DMS79 (cell line): Measurements from ENCODE around the gene PRPS1L1.

Experiments
- DNase-seq: peaks from one replicate; lab custom pipeline; 2025; lab: John Stamatoyannopoulos, UW

The PRPS1L1 gene

DNA sequence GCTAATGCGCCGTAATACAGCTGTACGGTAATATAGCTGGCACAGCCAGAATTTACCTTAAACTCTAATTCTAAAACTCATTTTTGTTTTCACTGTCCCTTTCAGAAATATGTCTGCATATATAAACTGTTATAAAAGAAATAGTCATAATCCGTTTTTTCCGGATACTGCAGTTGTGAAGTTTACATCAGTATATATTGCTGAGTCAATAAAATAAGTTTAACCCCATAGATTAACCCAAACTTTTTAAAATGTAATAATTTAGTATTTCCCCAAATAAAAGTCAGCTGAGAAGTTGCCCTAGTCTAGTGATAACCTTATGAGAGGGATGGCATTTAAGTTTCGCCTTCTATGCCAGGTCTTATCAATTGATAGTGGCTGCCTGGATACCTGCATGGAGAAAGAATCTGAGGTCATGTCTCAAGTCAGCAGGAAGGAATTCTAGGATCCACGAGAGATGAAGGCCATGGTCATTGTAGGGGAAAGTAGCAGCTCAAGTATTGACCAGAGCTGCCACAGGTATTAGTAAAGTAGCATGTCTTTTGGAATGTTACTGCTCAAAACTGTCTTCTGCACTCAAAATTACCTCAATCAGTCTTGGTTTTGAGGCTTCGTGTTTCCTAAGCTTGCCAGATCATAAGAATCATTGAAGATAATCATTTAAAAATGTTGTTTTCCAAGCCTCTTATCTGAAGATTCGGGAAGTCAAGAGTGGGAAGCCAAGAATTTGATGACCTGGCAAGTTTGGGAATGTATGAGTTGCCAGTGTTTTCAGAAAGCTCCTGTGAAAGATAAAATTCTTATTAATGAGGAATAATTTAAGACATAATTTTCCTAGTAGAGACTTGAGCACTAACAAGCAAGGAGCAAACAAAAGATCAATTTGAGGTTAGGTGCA is 10.8 kb downstream of the PRPS1L1 start:
- no peak for DNase-seq

DNA sequence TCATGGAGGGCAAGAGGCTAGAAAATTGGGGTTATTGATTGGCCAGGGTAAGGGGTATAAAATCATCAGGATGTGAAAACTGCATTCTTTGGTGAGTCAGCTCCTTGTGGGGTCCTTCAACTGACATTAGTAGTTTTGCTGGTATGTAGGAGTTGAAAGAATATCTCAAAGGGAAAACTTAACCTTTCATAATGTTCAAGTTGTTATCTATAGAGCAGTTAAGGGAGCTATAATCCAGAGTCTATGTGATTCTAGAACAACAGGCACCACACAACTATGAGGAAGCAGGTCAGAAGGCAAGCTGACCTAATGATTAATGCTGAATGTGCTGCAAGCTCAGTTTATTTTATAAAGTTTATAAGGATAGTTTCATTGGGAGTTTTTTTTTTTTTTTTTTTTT is 13.7 kb downstream of the PRPS1L1 start:
- DNase-seq, result no peak

DNA sequence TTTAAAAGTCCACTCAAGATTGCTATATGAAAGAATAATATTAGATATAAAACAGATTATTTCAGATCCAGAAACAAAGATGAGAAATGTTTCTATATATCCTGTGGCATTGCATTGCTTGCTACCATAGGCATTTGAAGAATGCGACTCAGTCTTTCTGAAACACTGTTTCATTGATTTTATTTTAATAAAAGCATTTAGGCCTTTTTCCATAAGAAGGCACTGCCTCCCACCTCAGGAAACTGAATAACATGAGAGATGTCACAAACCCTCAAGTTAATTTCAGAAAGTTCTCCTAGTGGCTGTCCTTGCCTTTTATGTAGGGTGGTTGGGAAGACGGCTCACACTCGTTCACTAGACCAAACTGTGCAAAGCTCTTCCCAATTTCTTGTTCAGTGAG is 23.3 kb downstream of the PRPS1L1 start:
- DNase-seq, result no peak

DNA sequence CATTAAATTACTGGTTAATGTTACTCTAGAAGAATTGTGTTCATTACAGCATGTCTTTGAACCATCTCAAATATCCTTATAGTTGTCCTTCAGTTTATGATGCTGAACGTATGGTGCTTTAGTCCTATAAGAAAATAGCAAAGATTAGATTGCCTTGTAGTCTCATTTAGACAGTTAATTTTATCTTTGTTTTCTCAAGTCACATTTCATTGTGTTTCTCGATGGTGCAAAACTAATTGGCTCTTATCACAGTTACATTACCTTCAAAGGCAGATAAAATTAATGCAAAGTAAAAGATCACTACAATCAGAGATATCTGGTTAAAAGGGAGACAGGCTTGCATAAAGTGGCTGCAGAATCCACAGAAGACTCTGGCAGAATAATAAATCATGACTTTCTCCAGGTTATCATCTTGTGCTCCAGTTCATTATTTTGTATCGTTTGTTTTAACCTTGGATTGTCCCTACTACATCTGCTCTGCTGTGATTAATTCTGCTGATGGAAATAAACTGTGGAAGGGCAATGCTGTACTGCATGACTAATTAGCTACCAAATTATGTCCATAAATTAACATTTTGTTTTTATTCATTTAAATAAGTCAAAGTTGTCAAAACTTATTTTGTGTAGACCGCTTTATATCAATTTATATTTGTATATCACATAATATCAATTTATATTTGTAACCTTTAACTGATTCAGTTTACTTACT is 24.2 kb downstream of the PRPS1L1 start:
- DNase-seq, result peak; percentile 69

DNA sequence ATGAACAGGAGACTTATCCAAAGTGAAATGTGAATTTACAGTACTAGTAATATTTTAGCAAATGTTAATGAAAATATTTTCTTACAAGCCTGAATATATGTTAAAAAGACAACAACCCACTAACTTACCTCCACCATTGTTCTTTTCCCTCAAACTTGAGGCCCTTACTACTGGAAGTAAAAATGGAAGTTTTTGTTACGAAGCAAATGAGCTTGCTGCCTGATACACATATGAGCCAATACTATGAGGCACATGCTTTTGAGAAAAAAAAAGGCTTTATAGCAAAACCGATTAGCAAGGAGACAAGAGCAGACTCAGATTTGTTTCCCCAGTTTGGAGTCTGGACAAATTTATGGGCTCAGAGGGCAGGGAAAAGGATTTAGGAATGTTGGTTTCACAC is 29.0 kb downstream of the PRPS1L1 start:
- no peak for DNase-seq

DNA sequence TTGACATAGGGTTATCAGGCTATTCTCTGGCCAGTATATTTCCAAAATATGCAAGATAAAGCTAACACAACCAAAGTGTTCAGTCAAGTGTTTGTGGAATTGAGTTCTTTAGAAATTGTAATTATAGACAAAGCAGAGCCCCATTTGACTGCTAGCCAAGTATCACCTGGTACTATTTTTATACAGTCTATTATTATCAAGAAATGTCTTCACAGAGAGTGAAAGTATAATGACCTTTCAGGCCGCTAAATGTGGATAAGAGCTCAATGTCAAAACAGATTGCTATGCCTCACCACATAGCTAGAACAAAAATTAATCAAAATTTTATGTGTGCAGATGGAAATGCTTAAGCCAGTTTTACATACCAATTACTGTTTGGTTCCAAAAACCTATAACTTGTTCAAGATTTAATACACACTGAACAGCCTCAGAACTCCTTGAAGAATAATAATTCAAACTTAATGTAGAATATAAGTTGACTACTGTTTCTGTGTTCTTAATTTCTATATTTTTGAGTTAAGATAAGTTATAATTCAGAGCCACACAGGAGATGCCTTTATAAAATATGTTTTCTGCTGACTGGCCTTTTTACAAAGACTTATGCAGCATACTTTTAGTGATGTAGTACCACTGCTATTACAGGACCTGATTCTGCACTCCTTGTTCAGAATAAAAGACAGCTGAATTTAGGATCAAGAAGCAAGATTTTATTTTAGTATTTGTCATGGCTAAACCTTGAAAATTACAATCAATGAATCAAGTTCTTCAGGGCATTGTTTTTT is 31.0 kb downstream of the PRPS1L1 start:
- DNase-seq, result peak; percentile 62

DNA sequence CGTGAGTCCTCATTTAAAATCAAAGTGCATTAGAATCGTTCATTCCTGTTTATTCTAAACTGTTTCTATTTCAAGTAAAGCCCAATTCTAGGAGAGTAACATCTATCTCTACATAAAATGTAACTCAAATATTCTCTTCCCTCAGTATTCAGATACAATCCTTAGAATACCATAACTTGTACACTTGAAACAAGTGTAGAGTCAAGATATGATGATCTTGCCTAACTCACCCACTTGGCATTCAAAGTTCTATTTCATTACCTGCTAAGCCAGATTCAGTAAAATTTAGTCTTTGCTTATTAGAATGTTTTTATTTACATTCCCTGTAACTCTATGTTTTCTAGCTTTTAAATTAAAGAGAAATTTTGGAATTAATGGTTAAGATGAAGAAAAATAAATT is 31.6 kb downstream of the PRPS1L1 start:
- no peak for DNase-seq

DNA sequence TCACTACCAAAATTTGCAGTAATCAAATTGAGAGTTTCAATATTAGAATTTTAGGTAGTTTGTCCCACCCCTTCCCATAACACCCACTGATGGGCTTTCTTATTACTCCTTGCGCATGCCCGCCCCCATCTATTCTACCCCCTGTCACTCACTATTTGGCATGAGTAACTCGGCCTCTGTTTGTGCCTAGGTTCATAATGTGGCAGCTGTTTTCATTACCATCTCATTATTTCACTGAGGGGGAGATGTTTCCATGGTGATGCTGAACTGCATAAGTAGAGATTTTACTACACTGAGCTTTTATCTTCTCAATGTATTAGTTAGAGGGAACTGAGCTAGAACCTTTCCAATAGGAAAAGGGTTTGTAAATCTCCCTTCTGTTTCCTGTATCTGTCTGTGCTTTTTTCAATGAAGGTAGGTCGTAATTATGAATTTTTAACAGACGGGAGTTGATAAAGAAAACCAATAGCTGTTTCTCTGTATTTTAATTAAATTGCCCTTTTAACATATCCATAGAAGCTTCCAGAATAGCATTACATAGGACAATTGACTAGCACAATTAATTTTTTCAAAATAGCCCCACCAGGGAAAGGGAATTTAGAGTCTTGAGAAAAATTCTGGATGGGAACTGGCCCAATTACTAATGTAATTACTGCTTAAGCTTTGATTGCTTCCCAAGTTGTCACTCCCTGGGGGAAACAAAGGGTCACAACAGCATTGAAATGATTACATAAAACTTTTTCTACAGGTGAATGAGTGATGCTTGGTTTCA is 33.4 kb downstream of the PRPS1L1 start:
- DNase-seq, result no peak

DNA sequence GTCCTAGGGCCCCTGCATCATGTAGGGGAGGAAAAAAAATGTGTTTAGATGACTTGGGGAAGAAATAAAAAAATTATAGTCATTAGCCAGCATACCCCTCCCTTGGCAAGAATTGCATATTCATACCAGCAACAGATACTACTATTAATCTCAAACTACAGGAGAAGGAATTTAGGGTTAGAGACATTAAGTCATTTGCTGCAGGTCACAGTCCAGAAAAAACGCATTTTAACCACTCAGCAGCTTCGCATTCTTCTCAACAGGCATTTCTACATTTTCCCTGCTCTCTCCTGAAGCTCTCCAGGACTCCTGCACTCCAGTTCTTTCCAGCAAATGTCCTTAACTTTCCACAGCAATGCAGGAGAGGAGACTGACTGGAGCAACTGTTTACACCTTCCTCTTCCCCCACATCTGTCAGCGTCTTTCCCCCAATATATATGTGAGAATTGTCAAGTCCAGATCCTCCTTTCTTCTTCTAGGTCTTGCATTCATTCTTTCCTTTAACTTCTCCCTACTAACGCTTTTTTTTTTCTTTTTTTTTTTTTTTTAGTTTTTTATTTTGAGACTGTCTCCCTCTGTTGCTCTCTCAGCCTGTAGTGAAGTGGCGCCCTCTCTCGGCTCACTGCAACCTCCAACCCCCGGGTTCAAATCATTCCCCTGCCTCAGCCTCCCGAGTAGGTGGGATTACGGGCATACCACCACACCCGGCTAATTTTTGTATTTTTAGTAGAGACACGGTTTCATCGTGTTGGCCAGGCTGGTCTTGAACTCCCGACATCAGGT is 35.6 kb downstream of the PRPS1L1 start:
- no peak for DNase-seq

DNA sequence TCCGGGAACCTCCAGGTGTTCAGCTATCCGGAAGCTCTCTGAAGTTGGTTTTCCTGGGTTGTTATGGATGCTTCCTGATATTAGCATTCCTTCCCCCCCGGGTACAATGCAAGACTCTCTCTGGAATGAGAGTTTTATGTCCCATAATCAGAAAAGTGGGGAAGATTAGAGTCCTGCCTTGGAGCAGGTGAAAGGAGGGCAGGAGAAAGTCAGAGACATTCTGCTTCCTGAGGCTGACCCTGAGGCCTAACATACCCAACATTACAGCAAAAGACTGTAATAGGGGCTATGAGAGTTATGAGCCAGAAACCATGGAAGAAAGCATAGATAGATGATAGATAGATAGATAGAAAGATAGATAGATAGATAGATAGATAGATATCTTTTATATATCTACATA is 36.9 kb downstream of the PRPS1L1 start:
- DNase-seq, result no peak

DNA sequence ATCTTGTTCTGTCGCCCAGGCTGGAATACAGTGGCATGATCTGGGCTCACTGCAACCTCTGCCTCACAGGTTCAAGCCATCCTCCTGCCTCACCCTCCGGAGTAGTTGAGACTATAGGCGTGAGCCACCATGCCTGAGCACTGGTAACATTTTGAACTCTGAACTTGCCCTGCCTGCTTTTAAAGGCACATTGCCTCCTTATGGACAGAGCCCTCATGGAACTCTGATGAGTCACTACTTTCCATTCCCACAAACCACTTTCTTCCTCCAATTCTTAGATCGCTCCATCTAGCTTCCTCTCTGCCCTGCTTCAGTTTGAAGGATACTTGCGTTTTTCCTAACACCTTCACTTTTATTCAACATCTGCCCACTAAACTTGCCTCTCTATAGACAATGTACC is 38.1 kb downstream of the PRPS1L1 start:
- DNase-seq, result no peak

DNA sequence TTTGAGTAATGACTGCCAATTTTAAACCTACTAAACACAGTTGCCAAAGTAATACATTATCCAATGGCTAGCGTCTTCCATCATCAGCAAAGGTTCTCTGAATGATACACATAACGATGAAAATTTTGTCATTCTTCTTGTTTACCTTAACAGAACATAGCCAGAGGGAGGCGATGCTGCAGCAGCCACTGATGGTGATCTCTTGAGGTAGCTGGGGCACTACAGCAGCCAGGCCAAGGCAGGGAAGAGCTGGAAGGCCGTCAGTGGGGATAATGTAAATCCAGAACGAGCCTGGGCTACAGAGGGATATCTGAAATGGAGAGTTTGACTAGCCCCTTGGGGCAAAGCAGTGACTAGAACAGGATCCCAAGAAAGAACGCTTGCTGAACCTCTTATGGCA is 38.8 kb downstream of the PRPS1L1 start:
- DNase-seq, result no peak

DNA sequence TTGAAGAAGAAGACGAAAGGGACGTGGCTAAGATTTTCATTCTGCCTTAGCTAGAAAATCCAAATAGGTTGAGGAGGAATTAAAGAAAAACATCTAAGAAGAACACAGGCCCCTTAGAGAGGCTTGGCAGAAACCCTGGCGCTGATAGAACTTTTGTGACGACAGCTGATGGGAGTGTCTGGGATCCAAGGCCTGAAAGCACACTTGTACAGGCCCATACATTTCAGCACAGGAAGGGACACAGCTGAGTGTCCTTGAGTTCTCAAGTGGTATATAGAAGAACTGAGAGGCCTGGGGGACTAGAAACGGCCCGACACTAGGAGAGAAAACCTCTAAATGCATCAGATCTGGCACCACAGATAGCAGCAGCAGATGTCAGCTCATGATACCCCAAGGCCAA is 39.5 kb downstream of the PRPS1L1 start:
- DNase-seq, result peak; percentile 85

DNA sequence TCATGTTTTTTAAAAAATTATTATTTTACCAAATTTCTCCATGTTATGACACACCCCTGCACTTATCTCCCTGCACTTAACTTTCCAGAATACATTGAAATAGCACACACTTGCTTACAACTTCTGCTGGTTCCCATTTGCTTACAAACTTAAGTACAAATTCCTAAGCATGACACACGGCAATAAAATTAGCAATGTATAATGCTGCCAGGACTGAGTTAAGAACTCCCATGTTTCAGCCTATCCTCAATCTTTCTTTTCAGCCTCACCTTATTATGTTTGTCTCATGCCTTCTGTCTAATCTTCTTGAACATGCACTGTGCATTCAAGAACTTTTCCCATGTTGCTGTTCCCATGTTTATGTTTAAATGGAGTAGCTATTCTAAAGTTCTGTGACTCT is 40.8 kb downstream of the PRPS1L1 start:
- no peak for DNase-seq

DNA sequence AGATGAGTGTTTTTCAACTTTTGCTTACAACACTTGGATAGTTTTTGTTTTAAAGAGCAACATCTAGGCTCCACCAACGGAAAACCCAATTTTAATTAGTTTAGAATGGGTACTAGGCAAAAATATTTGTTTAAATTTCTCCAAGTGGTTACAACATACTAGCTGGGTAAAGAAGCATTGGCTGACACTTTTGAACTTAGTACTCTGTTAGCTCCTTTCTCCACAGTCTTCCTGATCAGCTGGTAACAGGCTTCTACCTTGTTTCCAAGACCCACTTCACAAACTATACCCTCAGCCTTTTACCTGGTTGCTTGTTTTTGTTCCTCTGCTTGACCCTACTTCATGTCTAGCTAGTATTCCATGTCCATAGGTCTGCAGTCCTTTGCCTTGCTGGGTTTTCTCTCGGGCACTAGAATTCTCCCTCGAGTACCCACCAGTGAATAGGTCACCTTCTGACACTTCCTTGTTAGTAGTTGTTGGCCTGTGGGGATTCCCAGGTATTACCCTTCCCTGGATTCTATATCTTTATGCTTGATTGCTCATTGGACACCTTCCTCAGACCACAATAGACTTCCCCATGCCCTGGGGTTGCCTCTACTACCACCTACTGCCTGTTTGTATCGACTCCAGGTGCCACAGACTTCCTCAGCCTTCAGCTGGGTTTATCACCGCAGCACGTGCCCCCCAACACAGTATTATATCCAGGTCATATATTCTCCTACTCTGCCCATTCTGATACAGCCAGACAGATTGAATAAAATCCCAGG is 42.0 kb downstream of the PRPS1L1 start:
- no peak for DNase-seq

DNA sequence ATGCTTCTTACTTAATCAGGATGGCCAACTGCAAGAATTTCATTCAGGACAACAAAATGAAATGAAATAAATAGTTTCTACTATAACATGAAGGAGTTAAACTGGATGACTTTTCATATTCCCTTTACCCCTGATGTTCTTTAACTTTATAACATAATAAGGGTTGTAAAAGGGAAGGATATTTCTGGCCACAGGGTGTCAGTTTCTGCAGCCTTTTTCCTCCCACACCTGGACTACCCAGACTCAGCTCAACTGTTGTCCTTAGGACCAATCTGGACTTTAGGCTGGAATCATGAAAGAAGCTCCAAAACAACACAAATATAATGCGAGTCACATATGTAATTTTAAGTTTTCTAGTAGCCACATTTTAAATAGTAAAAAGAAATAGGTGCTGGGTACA is 43.4 kb downstream of the PRPS1L1 start:
- no peak for DNase-seq

DNA sequence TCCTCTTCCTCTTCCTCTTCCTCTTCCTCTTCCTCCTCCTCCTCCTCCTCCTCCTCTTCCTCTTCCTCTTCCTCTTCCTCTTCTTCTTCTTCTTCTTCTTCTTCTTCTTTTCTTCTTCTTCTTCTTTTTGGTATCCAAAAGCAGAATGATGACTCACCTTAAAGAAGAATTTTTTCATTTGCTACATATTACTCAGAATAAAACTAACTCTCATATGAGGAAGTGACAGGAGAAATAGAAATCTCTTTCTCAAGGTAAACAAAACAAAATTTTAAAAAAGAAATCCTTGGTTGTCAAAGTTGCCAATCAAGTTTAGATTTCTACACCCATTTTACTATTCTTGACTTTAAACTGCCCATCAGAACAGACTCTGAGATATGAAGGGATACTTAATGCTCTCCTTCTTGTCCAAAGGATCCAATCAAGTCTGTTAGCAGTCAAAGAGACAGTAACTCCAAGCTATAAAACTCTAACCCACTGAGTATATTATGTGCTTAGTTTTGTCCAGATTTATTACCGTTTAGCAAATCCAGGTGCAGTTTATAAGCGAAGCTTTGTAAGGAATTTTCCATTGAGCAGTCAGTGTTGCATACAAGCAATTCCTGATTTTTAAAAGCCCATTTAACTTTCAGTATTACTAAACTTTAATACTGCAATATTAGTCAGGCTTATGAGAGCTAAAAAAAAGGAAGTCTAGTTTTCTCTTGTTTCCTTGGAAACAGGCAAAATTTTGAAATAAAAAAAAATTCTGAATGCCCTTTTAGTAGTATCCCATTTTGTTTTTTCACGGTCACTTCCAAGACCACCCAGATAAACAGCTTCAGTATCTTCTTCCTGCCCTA is 44.2 kb downstream of the PRPS1L1 start:
- DNase-seq, result no peak

DNA sequence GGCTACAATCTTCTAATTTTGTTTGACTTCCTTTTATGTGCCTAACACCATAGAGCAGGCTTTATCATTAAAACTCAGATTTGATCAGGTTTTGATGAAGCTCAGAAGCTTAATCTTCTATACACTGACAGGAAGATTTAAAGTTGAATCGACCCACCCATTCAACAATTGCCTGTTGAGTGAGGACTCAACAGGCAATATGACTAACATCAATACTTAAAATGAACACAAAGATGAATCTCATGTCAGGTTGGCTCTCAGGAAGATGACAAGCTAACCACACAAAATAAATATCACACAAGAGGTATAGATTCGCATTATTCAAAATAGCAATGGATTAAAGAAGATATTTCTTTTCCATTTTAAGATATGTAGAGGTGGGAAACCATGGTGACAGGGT is 50.7 kb downstream of the PRPS1L1 start:
- DNase-seq, result no peak
